HG03558 (cell line): ENCODE data around the gene KRT15.

ENCODE experiments used
- ATAC-seq: cut with Tn5 transposase; IDR thresholded peaks from one replicate; pipeline ENCODE4 v1.9.1; 2021; ENCODE audit warnings: moderate number of reproducible peaks; ENCODE audit not compliant: unreplicated experiment; ENCODE audit errors: extremely low read depth

KRT15 gene

DNA sequence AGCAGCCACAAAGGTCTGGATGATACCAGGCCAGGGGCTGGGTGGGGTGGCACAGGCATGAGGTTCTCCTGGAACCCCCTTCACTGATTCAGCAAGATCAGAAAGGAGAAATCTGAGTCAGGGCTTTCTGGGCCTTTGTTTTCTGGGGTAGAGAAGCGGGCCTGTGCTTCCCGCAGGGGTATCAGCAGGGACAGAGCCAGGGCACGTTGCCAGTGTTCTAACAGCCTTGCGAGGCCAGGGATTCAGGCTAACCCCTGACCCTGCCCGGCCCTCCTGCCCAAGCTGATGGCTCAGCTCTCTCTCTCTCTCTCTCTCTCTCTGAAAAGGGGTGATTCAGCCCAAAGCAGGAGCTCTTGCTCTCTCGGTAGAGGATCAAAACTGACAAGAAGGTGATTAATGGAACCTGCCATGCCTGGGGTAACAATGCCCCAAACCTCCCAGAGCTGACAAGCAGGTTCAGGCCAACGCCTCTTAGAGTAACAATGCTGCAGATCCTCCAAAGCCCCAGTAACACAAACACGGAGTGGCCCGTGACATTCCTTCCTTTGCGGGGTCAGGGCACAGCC is 11.3 kb downstream of the KRT15 start:
- no peak for ATAC-seq

DNA sequence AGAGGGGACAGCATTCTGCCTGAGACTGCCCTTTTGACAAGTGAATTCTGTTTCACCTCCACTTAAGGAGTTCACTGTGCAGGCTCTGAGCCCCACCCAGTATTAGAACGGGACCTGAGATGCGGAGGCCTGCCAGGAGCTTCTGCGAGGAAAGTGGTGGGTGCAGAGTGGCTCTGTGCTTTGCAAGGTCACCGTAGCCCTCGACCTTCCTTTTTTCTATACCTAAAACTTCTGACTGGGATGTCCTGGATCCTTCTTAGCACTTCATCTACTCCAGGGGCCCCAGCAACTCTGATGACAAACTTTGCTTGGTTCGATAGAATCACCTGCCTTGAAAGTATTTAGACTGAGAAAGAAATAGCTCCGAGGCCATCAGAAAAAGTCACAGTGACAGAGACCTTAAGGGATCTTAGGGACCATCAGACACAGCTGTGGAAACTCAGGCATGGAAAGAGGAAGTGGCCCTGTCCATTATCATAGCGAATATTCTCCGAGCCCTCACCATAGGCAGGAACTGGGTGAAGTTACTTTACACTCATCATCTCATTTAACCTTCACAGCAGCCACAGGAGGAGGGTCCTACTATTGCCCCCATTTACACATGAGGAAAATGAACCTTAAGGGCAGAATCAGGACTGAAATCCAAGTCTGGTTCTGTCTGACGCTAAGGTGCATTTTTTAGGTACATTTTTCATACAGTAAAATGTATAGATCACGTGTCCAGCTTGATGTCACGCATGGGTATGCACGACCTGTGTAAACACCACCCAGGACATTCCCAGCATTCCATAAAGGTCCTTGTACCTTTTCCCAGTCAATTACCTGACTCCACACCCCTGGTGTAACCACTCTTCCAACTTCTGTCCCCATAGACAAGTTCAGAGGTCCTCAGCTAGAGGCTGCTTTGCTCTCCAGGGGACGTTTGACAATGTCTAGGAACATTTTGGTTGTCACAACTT is 12.6 kb downstream of the KRT15 start:
- no peak for ATAC-seq

GRCh38 chr17:41505007-41505808 is 13.5 kb downstream of the KRT15 start, which contains the start of gene KRT13:
KRT13 (minus strand) TSS chr17:41505612; CDS start chr17:41505550, 62 bp downstream.
- ATAC-seq = no peak

DNA sequence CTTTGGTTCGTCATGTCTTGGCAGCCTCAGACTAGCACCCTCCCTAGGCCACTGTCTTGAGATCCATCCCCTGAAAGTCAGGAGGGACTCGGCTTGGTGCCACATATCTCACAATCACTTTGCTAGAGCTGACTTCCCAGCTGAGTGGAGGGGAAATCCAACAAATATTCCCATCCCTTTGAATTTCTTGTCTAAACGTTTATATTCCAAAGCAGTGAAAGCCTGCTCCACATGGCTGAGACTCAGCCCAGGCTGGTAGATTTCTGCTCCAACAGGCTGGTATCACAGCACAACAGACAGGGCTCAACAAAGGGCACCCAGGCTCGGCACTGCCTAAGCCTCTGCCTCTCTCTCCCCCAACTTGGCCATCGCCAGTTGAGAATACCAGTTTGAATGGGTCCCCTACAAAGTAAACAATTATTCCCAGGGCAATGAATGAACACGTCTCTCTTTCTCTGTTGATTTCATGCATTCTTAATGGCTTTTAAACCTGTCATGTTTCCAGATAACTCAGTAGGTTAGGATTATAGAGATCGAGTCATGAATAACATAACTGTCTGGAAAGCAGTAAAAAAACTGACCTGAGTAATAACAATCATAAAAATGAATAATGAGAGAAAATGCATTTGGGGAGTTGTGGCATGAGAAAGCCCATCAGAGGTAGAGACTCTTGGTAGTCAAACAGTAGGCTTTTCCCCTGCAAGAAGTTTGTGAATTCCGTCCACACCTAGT is 14.3 kb downstream of the KRT15 start:
- no peak for ATAC-seq

DNA sequence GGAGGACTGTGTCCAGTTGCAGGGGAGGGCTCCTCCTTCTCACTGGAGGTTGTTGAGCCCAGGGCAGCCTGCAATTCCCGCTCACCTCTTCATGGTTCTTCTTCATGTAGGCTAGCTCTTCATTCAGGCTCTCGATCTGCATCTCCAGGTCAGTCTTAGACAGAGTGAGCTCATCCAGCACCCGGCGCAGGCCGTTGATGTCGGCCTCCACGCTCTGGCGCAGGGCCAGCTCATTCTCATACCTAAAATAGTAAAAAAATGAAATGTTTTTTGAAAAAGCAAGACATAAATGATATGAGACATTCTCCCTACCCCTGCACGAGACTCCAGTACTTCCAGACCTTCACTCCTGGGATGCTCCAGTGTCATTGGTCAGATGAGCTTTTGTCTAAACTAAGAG is 15.5 kb downstream of the KRT15 start:
- no peak for ATAC-seq

GRCh38 chr17:41500131-41500911 is 18.4 kb downstream of the KRT15 start:
- ATAC-seq = no peak

DNA sequence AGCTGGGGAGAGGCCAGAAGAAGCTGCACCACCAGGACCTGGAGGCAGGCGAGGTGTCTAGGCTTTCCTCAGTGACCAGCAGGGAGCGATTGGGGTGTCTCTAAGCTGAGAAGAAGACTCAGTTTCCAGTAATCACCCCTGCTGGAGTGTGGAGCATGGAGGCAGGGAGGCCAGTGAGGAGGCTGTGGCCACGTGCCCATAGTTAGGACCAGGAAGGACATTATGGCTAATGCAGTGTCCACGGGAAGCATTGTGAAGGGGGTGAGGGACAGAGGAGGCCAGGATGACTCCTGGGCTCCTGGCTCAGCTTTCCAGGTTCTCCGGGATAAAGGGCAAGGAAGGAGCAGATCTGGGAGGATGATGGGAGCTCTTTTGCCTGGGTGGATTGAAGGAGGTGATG is 19.0 kb downstream of the KRT15 start:
- ATAC-seq = no peak

- no peak for ATAC-seq
Observed at GRCh38 chr17:41498276-41498675, 20.4 kb downstream of the KRT15 start.

DNA sequence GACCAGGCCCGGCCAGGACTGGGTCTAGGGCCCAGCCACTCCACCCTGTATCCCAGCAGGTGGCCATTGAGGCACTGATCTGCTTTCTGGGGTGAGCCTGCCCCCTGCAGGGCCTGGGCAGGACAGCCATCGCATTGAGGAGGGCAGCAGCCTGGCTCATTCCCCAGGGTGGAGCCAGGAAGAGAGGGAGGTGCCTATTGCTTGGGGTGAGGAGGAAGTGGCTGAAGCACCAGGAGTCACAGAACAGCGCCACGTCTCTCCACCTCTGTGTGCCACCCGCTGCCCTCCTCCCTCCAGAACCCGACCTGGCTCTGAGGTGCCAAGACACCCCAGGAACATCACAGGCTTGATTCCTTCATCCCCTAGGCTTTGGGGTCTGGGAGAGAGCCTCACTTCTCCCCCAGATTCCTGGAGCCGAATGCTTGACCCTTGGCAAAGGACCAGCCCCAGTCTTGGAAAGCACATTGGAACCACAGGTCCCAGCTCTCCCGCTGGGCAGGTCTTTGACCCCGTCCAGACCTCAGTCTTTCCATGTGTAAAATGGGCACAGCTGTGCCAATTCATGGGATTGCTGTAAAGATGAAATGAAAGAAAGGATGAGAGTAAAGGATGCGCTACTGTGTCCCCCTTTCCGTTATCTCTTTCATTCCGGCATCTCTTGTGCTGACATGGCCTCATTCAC is 21.7 kb downstream of the KRT15 start:
- no peak for ATAC-seq

GRCh38 chr17:41494524-41494923 is 24.2 kb downstream of the KRT15 start:
- no peak for ATAC-seq

GRCh38 chr17:41492771-41493170 is 25.9 kb downstream of the KRT15 start:
- no peak for ATAC-seq

GRCh38 chr17:41492351-41492750 is 26.3 kb downstream of the KRT15 start:
- no peak for ATAC-seq

- no peak for ATAC-seq
Observed at GRCh38 chr17:41491476-41491875, 27.2 kb downstream of the KRT15 start.

DNA sequence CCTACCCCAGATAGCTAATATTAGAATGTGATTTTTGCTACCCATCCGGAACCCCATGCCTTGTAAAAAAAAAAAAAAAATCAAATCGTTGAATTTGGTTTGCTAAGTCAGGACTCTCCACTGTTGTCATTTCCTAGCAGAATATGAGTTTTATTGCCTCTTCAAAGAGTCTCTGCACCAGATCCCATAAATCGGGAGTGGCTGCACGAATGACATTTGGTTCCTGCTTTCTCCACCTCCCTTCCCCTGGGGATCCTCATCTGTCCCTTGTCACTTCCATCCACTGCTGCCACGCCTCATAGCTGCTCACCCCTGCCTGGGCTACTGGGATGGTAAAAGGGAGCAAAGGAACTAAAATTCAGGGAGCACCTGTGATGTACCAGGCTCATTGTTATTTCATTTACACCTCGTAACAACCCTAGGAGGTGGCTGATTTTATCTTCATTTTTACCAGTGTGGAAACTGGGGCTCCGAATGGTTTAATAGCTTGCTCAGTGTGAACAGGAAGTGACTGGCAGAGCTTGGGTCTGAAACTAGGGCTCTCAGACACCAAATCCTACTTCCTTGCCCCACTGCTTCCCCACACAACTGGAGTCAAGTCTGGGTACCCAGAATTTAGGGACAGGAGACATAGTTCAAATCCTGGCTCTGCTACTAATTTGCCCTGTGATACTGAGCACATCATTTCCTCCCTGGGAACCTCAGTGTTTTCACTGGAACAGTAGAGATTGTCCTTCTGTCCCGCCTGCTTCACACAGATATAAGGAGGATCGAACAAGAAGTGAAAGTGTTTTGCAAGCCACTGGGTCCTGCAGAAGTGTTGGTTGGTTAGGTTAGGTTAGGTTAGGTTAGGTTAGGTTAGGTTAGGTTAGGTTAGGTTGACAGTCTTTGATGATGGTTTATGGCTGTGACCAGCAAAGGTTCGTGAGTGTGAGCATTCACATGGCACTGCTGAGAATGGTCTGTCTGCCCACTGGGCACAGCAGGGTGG is 28.4 kb downstream of the KRT15 start:
- ATAC-seq = no peak

DNA sequence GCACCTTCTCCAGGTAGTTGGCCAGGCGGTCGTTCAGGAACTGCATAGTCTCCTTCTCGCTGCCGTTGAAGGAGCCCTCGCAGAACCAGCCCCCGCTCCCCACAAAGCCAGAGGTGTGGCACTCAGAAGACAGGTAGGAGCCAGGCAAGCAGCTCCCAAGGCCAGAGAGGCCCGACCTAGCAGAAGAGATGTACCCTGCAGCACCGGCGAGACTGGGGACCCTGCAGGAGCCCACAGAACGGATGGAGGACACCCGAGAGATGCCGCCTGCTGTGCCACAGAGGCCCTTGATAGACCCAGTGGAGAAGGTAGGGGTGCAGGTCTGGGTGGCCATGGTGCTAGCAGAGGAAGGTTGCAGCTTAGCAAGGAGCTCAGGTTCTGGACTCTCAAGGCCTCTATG is 29.2 kb downstream of the KRT15 start, which contains the start of gene KRT36:
Gene KRT36, minus strand, starts transcription at position 380 of the 400 bp plus-strand sequence. Its CDS starts 46 bp downstream, at position 334.
- no peak for ATAC-seq

DNA sequence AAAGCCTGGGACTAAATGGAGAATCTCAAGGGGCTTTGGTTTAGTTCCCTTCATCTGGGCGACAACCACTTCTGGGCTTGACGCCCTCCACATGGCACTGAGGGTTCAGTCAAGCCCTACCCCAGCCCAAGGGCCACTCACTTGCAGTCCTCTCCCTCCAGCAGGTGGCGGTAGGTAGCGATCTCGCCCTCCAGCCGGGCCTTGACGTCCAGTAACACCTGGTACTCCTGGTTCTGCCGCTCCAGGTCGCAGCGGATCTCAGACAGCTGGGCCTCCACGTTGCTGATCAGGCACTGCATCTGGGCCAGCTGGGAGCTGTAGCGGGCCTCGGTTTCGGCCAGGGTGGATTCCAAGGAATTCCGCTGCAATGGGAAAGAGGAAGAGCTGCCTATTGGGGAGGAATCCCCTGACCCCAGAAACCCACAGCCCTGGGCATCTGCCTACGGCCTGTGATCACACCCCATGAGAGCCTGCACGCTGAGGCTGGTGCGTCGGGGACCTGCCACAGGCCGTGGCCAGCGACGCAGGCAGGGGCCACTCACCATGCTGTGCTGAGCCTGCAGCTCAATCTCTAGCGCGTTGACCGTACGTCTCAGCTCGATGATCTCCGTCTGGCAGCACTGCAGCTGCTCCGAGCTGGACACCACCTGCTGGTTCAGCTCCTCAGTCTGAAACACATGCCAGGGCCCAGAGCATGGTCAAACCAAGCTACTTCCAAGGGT is 31.7 kb downstream of the KRT15 start:
- ATAC-seq = no peak

DNA sequence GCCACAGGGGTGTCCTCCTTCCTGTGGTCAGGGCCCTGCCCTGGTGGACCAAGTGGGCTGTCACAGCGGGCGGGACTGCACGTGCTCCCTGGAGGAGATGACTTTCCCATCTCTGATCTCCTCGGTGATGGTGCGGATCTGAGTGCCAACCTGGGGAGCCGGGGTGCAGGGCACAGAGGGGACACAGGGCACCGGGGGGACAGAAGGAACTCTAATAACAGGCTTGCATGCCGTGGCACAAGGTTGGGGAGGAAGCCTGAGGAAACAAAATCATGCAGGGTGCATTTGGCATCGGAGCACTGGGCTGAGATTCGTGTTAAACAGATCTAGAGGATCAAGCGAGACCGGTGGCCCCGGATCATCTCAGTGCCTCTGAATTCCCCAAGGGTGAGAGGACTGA is 32.4 kb downstream of the KRT15 start:
- no peak for ATAC-seq
